HCT116 (cell line): ENCODE measurements around the gene IREB2. TPM values are rescaled to one million over a fixed set of nuclear protein-coding genes. Genes with fewer than 3 reads are reported as not detected.

Experiments
- ATAC-seq: fragments of 200-7000 bp; cut with Tn5 transposase; 2 replicates; pipeline ENCODE4 v1.9.1; 2020; ENCODE audit warnings: mild to moderate bottlenecking, moderate library complexity
- BruUV-seq: library from RNA; stranded (reverse); fragments of 400-500 nt; replicated peaks from 2 replicates; lab custom pipeline; 2021; lab: Mats Ljungman, UMichigan
- CTCF ChIA-PET: fragments of 300-600 bp; sonication (Branson Sonifier 250); formaldehyde crosslinking; loops from one replicate; lab custom pipeline; 2021; ENCODE audit warnings: antibody characterized with exemption; lab: Charles Lee
- POLR2A ChIA-PET: fragments of 300-600, 350-600 bp; sonication (Branson Sonifier 250); formaldehyde crosslinking; loops from one replicate; lab custom pipeline; 2021; ENCODE audit warnings: antibody characterized with exemption; lab: Charles Lee
- RAD21 ChIA-PET, 2 experiments: fragments of 300-600 bp; sonication (Branson Sonifier 250); formaldehyde crosslinking; loops; one replicate each; lab custom pipeline; 2023; ENCODE audit warnings: low total read pairs in 2 of 2; ENCODE audit not compliant: uncharacterized antibody in 2 of 2, unreplicated experiment in 2 of 2, low non-redundant PET in 1 of 2; lab: Charles Lee
- DNase-seq: peaks from one replicate; pipeline ENCODE4 v3.0.0-alpha.2; 2010; ENCODE audit warnings: low read depth, low spot score
- H2AFZ ChIP-seq: fragments of 200-600 bp; shearing (Covaris generic), sonication (generic); 2 replicates; pipeline ENCODE4 v1.6.1; 2017; ENCODE audit warnings: low read depth, mixed run types, mixed read lengths, antibody characterized with exemption, low read length; ENCODE audit not compliant: poor library complexity, severe bottlenecking
- H3K27ac ChIP-seq: 2 replicates; pipeline ENCODE4 v1.5.1; 2012; ENCODE audit warnings: low read depth, low read length
- H3K27me3 ChIP-seq: fragments of 200-600 bp; sonication (generic); 2 replicates; pipeline ENCODE4 v1.6.1; 2016; ENCODE audit warnings: mixed run types, low read length, mixed read lengths; ENCODE audit not compliant: insufficient read depth
- H3K36me3 ChIP-seq, 2 experiments: fragments of 200-500 bp in 1 of 2; fragments of 200-600 bp in 1 of 2; sonication (Bioruptor generic) in 1 of 2; sonication (generic) in 1 of 2; 2 replicates each; pipeline versions ENCODE4 v1.5.1 to v1.6.1; 2014 to 2016; ENCODE audit warnings: low read length in 2 of 2, inconsistent platforms in 1 of 2, mixed read lengths in 1 of 2, mixed run types in 1 of 2; ENCODE audit not compliant: insufficient read depth in 2 of 2, control insufficient read depth in 1 of 2
- H3K4me1 ChIP-seq, 2 experiments: fragments of 200-600 bp in 1 of 2; sonication (generic) in 1 of 2; 2 replicates each; pipeline versions ENCODE4 v1.5.1 to v1.6.1; 2012 to 2017; ENCODE audit warnings: low read length in 2 of 2, inconsistent platforms in 1 of 2, mild to moderate bottlenecking in 1 of 2, mixed read lengths in 1 of 2, mixed run types in 1 of 2, moderate library complexity in 1 of 2; ENCODE audit not compliant: insufficient read depth in 2 of 2, control insufficient read depth in 1 of 2
- H3K4me2 ChIP-seq: fragments of 200-600 bp; sonication (generic); 2 replicates; pipeline ENCODE4 v1.6.1; 2017; ENCODE audit warnings: mixed run types, low read length, mixed read lengths
- H3K4me3 ChIP-seq, 2 experiments: fragments of 200-600 bp in 1 of 2; sonication (generic) in 1 of 2; replicated peaks in 1 of 2; 2 replicates each; pipeline ENCODE4 v1.5.1; 2011 to 2016; ENCODE audit warnings: low read length in 2 of 2, control low read depth in 1 of 2, low read depth in 1 of 2, mild to moderate bottlenecking in 1 of 2, mixed read lengths in 1 of 2, mixed run types in 1 of 2
- H3K79me2 ChIP-seq: fragments of 200-600 bp; sonication (generic); 2 replicates; pipeline ENCODE4 v1.6.1; 2017; ENCODE audit warnings: mild to moderate bottlenecking, mixed run types, low read length, moderate library complexity, mixed read lengths; ENCODE audit not compliant: insufficient read depth
- H3K9ac ChIP-seq: fragments of 200-600 bp; sonication (generic); 2 replicates; pipeline ENCODE4 v1.6.1; 2016; ENCODE audit warnings: low read length, mixed read lengths
- H3K9me2 ChIP-seq: fragments of 200-600 bp; sonication (generic), shearing (Covaris generic); 2 replicates; pipeline ENCODE4 v1.6.1; 2017; ENCODE audit warnings: mixed run types, mild to moderate bottlenecking, moderate library complexity; ENCODE audit not compliant: insufficient read depth
- H3K9me3 ChIP-seq, 2 experiments: fragments of 200-500 bp in 1 of 2; fragments of 200-600 bp in 1 of 2; sonication (Bioruptor generic) in 1 of 2; sonication (generic) in 1 of 2; 2 replicates each; pipeline ENCODE4 v1.6.1; 2014 to 2017; ENCODE audit warnings: low read length in 2 of 2, mixed read lengths in 2 of 2, inconsistent platforms in 1 of 2, low read depth in 1 of 2, mild to moderate bottlenecking in 1 of 2, mixed run types in 1 of 2, moderate library complexity in 1 of 2; ENCODE audit not compliant: control insufficient read depth in 1 of 2, insufficient read depth in 1 of 2
- H4K20me1 ChIP-seq: fragments of 200-600 bp; sonication (generic), shearing (Covaris generic); 2 replicates; pipeline ENCODE4 v1.6.1; 2017; ENCODE audit warnings: mixed run types, mild to moderate bottlenecking, moderate library complexity; ENCODE audit not compliant: insufficient read depth
- CBX3 ChIP-seq: IDR thresholded peaks from 2 replicates; pipeline ENCODE4 v1.6.1; 2012; ENCODE audit warnings: low read depth
- EGR1 ChIP-seq: IDR thresholded peaks from 2 replicates; pipeline ENCODE4 v1.6.1; 2012; ENCODE audit warnings: low read depth
- ELF1 ChIP-seq: IDR thresholded peaks from 2 replicates; pipeline ENCODE4 v1.6.1; 2012; ENCODE audit warnings: low read depth, borderline replicate concordance
- EZH2 ChIP-seq: fragments of 200-600 bp; sonication (generic); IDR thresholded peaks from 2 replicates; pipeline ENCODE4 v1.6.1; 2017; ENCODE audit warnings: antibody characterized with exemption, mixed run types
- EZH2phosphoT487 ChIP-seq: fragments of 200-600 bp; IDR thresholded peaks from 2 replicates; pipeline ENCODE4 v1.6.1; 2018; ENCODE audit warnings: antibody characterized with exemption, borderline replicate concordance
- FOSL1 ChIP-seq: IDR thresholded peaks from 2 replicates; pipeline ENCODE4 v1.6.1; 2012; ENCODE audit warnings: low read depth
- JUND ChIP-seq: IDR thresholded peaks from 2 replicates; pipeline ENCODE4 v1.6.1; 2012
- POLR2AphosphoS5 ChIP-seq: IDR thresholded peaks from 2 replicates; pipeline ENCODE4 v1.6.1; 2011; ENCODE audit warnings: mild to moderate bottlenecking, low read depth, low read length, moderate library complexity
- RAD21 ChIP-seq: IDR thresholded peaks from 2 replicates; pipeline ENCODE4 v1.6.1; 2012; ENCODE audit warnings: low read depth, mild to moderate bottlenecking
- SIN3A ChIP-seq: IDR thresholded peaks from 2 replicates; pipeline ENCODE4 v1.6.1; 2012; ENCODE audit warnings: low read depth
- TCF7L2 ChIP-seq: IDR thresholded peaks from 2 replicates; pipeline ENCODE4 v1.7.0; 2011; ENCODE audit warnings: borderline replicate concordance, inconsistent platforms; ENCODE audit not compliant: insufficient read depth, insufficient read length; ENCODE audit errors: extremely low read depth
- YY1 ChIP-seq: IDR thresholded peaks from 2 replicates; pipeline ENCODE4 v1.6.1; 2011; ENCODE audit warnings: low read length, low read depth, moderate library complexity, mild to moderate bottlenecking; ENCODE audit not compliant: insufficient replicate concordance; ENCODE audit errors: extremely low read depth
- ZFX ChIP-seq: fragments of 450-650 bp; IDR thresholded peaks from 2 replicates; pipeline ENCODE4 v1.6.1; 2017
- intact Hi-C: fragments of 100-400 bp; cut with micrococcal nuclease; formaldehyde crosslinking; loops from 2 replicates; pipeline ENCODE4 v1.10.0; 2022
- total RNA-seq: library from RNA; stranded (reverse); gene quantifications from one replicate; pipeline ENCODE4 v1.2.1, GENCODE V29; 2021; ENCODE audit not compliant: unreplicated experiment
- TF ChIP-seq, protein P1 (sequence below): IDR thresholded peaks from 2 replicates; pipeline ENCODE4 v1.6.1; 2012
- TF ChIP-seq, protein P2 (sequence below): IDR thresholded peaks from 2 replicates; pipeline ENCODE4 v1.6.1; 2012; ENCODE audit warnings: low read depth
- TF ChIP-seq, protein P3 (sequence below): IDR thresholded peaks from 2 replicates; pipeline ENCODE4 v1.6.1; 2011; ENCODE audit warnings: mild to moderate bottlenecking, low read length, moderate library complexity; ENCODE audit not compliant: insufficient replicate concordance; ENCODE audit errors: extremely low read depth
- TF ChIP-seq, protein P4 (sequence below), 3 experiments: fragments of 200-600 bp in 1 of 3; sonication (generic) in 1 of 3; IDR thresholded peaks in 2 of 3; conservative IDR thresholded peaks in 1 of 3; 2 replicates each; pipeline ENCODE4 v1.5.1; 2012 to 2017; ENCODE audit warnings: low read depth in 2 of 3, low read length in 2 of 3, antibody characterized with exemption in 1 of 3, borderline replicate concordance in 1 of 3, control low read depth in 1 of 3, mild to moderate bottlenecking in 1 of 3, mixed read lengths in 1 of 3, mixed run types in 1 of 3, moderate library complexity in 1 of 3; ENCODE audit not compliant: insufficient read depth in 1 of 3

The IREB2 gene
- total RNA-seq, 1 experiment from 2014 or later, result 57.6 TPM

DNA sequence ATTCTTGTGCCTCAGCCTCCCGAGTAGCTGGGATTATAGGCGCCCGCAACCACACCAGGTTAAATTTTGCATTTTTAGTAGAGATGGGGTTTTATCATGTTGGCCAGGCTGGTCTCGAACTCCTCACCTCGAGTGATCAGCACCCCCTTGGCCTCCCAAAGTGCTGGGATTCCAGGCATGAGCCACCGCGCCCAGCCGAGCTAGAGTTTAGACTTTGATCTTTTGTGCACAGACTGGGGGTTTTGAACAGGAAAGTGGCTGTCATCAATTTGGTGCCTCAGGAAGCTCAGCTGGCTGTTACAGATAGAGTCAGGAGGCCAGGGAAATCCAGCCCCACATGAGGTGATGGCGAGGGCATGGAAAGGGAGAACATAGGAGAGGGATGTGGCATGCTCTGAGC is 19.3 kb upstream of the IREB2 start:
- no peak for DNase-seq
- Histone ChIP-seq H3K4me1 (peaks cover 0 to 14% of the 10 kb centered on the region in 2 experiments; a peak in 1 of 4 replicates), H3K4me3 (no peak overlapping the region), H3K9ac (no peak overlapping the region), H4K20me1 (no peaks in the 10 kb centered on the region), H3K27me3 (no peaks in the 10 kb centered on the region; the same call in 1 of the 2 replicates), H3K4me2 (no peak overlapping the region), H3K9me2 (no peaks in the 10 kb centered on the region), H3K36me3 (no peaks in the 10 kb centered on the region), H3K79me2 (no peaks in the 10 kb centered on the region), H3K9me3 (no peaks in the 10 kb centered on the region), H2AFZ (no peak overlapping the region), H3K27ac (no peak overlapping the region)
- no TSS peak for BruUV-seq
- ChIA-PET RAD21 (no interaction called here), POLR2A (no interaction called here), CTCF (interaction anchor here (0.9 to 1.6 kb wide), 3 partner anchors 22 to 111 kb away, joined by 3 to 4 read pairs (median 3); no protein-coding TSS in a partner anchor)
- TF ChIP-seq EZH2 (no peak), ELF1 (no peak), TCF7L2 (no peak), SIN3A (no peak), JUND (no peak), RAD21 (no peak), ZFX (no peak), EGR1 (no peak), POLR2AphosphoS5 (no peak), FOSL1 (no peak), YY1 (no peak), EZH2phosphoT487 (no peak), CBX3 (no peak)
- TF ChIP-seq, protein P1, sequence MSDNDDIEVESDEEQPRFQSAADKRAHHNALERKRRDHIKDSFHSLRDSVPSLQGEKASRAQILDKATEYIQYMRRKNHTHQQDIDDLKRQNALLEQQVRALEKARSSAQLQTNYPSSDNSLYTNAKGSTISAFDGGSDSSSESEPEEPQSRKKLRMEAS, result no peak
- TF ChIP-seq, protein P2, sequence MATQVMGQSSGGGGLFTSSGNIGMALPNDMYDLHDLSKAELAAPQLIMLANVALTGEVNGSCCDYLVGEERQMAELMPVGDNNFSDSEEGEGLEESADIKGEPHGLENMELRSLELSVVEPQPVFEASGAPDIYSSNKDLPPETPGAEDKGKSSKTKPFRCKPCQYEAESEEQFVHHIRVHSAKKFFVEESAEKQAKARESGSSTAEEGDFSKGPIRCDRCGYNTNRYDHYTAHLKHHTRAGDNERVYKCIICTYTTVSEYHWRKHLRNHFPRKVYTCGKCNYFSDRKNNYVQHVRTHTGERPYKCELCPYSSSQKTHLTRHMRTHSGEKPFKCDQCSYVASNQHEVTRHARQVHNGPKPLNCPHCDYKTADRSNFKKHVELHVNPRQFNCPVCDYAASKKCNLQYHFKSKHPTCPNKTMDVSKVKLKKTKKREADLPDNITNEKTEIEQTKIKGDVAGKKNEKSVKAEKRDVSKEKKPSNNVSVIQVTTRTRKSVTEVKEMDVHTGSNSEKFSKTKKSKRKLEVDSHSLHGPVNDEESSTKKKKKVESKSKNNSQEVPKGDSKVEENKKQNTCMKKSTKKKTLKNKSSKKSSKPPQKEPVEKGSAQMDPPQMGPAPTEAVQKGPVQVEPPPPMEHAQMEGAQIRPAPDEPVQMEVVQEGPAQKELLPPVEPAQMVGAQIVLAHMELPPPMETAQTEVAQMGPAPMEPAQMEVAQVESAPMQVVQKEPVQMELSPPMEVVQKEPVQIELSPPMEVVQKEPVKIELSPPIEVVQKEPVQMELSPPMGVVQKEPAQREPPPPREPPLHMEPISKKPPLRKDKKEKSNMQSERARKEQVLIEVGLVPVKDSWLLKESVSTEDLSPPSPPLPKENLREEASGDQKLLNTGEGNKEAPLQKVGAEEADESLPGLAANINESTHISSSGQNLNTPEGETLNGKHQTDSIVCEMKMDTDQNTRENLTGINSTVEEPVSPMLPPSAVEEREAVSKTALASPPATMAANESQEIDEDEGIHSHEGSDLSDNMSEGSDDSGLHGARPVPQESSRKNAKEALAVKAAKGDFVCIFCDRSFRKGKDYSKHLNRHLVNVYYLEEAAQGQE, result no peak
- TF ChIP-seq, protein P3, sequence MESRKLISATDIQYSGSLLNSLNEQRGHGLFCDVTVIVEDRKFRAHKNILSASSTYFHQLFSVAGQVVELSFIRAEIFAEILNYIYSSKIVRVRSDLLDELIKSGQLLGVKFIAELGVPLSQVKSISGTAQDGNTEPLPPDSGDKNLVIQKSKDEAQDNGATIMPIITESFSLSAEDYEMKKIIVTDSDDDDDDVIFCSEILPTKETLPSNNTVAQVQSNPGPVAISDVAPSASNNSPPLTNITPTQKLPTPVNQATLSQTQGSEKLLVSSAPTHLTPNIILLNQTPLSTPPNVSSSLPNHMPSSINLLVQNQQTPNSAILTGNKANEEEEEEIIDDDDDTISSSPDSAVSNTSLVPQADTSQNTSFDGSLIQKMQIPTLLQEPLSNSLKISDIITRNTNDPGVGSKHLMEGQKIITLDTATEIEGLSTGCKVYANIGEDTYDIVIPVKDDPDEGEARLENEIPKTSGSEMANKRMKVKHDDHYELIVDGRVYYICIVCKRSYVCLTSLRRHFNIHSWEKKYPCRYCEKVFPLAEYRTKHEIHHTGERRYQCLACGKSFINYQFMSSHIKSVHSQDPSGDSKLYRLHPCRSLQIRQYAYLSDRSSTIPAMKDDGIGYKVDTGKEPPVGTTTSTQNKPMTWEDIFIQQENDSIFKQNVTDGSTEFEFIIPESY, result no peak
- TF ChIP-seq, protein P4, sequence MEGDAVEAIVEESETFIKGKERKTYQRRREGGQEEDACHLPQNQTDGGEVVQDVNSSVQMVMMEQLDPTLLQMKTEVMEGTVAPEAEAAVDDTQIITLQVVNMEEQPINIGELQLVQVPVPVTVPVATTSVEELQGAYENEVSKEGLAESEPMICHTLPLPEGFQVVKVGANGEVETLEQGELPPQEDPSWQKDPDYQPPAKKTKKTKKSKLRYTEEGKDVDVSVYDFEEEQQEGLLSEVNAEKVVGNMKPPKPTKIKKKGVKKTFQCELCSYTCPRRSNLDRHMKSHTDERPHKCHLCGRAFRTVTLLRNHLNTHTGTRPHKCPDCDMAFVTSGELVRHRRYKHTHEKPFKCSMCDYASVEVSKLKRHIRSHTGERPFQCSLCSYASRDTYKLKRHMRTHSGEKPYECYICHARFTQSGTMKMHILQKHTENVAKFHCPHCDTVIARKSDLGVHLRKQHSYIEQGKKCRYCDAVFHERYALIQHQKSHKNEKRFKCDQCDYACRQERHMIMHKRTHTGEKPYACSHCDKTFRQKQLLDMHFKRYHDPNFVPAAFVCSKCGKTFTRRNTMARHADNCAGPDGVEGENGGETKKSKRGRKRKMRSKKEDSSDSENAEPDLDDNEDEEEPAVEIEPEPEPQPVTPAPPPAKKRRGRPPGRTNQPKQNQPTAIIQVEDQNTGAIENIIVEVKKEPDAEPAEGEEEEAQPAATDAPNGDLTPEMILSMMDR (IDR thresholded peaks at IDR 0.05 in 2 of 3, conservative IDR thresholded peaks at IDR 0.05 in 1 of 3; ENCODE audit: borderline replicate concordance in 1 of 3, insufficient read depth in 1 of 3, low read depth in 2 of 3, low read length in 2 of 3), result no peak
- no peak for ATAC-seq
- intact Hi-C loops, result no loop called here
